NCI-H446 treated with DMSO at 0.1 percent for 48 hours (cell line): ENCODE data around the gene WNT3A.

Source experiments
- DNase-seq: peaks from one replicate; lab custom pipeline; 2025; lab: John Stamatoyannopoulos, UW

WNT3A gene

DNA sequence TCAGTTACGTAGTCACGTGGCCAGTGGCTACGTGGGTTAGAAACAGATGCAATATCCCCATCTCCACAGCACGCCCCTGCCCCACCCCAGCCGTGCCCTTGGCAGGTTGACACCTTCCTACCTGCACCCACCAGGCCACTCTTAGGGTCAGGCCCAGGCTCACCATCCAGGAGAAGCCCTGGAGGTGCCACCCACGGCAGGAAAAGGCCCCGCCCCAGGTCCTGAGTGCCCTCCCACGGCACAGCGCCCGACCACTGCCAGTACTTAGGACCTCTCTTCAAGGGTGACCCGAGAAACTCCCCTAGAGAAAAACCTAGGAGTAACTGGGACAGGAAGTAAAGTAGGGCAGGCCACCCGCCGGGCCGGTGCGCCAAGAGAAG lies 94.8 kb downstream of the WNT3A start:
- no peak for DNase-seq

DNA sequence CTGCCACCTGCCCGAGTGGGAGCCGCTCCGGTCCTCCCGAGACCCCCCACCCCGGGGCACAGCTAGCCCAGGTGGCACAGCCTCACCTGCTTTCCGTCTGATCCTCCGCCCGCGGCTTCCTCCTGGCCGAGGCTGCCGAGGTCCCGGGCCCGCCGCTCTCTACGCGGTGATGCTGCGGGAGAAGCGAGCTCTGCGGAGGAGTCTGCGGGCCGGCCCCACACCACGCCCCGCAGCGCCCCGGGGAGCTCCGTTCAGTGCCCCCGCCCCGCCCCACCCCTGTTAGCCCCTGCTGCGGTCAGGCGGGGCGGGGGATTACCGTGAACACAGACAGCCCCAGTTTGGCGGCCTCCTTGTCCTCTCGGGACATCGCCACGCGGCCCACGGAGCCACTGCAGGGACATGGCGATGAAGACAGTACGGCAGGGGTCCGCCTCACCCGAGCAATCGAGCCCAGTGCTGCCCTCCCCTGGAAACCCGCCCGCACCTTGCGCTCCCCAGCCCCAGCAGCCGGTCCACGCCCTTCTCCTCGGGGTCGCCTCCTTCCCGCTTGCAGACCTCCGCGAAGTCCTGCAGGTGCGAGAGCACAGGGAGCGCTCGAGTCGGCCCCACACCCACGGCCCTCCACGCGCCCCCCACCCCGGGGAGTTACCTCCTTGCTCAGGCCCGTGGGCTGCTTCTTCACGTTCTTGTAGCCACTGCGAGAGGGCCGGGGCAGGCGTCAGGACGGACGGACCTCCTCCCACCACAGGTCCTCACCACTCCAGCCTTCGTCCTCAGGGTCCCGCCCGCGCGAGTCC lies 95.4 kb downstream of the WNT3A start:
- DNase-seq: no peak

DNA sequence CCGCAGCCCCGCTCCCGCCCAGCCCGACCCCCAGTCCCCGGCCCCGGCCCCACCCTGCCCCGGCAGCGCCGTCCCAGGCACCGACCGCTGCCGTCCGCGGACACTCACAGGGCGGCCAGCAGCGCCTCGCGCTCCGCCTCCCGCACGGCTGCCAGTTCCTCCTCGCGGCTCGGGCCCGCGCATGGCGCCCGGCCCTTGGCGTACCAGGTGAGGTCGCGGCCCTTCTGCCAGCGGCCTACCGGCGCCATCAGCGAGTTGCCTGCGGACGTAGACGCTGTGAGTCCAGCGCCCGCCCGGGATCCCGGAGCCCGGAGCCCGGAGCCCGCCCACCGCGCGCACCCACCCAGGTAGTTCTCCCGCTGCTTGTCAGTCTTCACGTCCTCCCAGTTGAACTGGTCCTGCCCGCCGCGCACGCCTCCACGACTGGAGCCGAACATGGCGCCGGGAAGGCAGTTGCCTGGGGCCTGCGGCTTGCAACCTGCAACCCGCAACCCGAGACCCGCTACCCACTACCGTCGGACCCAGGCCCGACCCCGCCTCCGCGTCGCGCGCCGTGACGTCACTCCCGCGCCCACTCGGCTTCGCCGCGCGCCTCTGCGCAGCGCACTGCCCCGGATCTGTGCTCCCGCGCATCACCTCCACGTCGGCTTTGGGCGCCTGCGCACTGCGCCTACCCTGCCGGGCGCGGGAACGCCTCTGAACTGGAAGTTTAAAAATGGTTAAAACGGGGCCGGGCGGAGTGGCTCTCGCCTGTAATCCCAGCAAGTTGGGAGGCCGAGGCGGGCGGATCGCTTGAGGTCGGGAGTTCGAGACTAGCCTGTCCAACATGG lies 96.2 kb downstream of the WNT3A start, which contains the start of gene C1orf35:
Gene C1orf35 (minus strand): TSS at position 535 of the 830 bp plus-strand sequence. CDS start 98 bp downstream, at position 437.
- DNase-seq: peak; percentile 83

DNA sequence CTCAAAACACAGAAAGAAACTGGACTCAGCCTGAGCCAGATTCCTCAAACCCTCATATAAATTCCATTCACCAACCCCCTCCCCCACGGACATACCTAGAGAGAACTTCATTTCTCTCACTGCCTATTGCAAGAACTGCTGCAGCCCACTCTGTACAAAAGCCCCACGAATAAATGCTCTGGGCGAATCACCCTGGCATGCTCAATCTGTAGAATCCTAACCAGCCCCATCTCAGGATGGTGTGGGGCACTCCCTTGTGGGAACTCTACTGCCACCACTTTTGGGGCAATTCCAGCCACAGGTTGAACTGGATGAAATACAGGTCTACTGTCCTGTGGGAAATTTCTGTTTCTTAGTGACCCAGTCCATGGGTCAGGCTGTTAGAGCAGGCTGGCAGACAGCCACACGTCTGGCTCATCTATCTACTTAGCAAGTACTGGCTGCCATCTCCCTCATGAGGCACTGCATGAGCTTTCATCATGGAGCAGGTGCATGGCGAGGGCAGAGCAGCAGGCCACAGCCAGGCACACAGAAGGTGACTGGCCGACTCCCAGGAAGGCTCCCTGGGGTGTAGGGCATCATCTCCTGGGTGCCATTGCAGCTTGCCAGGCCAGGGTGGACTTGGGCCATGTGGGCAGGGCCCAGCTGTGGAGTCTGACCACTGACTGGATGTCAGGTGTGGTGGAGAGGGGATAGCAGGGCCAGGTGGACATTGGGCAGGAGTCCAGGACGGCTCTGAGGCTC lies 97.9 kb downstream of the WNT3A start:
- no peak for DNase-seq

DNA sequence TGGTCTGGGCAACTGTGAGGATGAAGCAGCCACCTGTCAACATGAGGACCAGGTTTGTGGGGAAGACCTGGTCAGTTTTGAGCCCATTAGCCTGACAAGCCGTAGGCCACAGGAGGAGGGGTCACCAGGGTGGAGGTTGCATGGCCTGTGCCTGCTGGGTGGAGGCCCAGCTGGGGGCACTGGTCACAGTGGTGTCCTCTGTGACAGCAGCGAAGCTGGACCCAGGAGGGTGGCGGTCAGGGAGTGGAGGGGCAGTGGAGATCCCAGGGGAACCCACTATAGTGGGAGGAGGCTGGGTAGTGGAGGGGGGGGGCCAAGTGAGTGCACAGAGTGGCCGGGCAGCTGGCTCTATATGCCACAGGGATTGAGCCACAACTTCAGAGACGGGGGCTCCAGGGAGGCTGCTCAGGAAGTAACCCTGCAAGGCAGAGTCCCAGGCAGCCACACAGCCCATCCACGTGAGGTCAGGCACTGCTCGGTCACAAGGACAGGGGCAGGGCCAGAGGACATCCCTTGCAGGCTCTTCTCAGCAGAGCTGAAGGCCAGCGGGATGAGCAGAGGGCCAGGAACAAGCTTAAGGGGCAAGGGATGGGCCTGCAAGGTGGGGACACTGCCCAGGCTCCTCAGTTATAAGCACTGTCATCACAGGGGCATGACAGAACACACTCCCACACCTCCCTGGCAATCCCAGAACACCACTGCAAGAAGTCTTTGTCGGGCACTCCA lies 98.6 kb downstream of the WNT3A start:
- DNase-seq: no peak

DNA sequence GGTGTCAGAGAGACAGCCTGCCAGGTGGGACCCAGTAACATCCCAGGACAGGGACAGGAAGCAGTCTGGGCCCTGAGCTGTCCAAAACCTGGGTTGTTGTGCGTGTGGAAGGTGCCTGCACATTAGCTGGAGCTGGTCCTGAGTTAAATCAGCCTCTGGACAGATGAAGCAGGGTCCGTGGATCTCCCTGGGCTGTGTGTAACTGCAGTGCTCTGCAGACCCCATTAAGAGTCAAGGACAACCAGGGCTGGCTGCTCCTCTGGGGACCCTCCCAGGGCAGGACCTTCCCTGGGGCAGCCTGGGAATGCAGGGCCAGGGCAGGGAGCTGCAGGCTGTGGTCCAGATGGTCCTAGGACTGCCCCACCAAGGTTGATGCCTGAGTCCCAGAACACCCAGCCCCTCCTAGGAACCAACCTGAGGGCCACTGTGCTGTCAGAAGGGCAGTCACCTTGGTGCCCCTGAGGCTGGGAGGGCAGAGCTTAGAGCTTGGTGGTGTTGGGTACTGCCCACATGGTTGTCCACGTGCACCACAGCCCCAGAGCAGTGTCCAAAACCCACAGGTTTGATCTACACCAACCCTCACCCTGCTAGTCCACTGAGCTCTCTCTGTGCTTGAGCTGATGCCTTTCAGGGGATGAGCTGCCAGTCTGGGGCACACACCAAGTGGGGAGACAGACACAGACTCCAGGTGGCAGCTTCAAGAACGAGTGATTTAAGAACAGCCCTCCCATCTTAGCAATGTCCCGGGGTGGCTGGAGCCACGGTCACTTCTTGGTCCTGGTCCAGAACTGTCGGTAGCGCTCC lies 99.4 kb downstream of the WNT3A start:
- no peak for DNase-seq

DNA sequence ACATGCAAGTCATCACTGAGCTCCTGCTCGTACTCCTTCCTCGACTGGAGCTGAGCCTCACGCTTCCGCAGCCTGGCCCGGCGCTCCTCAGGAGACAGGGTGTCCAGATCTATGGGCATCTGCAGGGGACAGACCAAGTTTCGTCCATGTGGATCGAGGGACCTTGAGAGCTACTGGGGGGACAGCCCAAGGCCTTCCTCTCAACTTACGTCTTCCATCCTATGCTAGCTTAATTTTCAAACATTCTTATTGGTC lies 99.9 kb downstream of the WNT3A start:
- DNase-seq: no peak

DNA sequence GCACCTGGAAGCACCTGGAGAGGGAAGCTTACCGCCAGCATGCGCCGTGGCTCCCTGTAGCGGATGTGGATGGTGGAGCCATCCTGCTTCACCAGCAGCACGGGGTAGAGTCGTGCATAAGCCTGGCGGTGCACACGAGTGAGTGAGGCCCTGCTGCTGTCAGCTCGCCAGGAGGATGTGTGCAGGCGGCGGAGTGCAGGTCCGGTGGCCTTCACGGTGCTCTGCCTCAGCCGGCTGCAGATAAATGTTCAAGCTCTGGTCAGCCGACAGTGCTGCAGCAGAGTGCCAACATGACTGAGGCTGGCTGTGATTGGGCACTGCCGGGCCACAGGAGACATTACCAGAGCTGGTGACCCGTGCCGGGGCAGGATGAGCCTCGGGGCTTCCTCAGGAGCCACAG lies 100.8 kb downstream of the WNT3A start:
- no peak for DNase-seq

DNA sequence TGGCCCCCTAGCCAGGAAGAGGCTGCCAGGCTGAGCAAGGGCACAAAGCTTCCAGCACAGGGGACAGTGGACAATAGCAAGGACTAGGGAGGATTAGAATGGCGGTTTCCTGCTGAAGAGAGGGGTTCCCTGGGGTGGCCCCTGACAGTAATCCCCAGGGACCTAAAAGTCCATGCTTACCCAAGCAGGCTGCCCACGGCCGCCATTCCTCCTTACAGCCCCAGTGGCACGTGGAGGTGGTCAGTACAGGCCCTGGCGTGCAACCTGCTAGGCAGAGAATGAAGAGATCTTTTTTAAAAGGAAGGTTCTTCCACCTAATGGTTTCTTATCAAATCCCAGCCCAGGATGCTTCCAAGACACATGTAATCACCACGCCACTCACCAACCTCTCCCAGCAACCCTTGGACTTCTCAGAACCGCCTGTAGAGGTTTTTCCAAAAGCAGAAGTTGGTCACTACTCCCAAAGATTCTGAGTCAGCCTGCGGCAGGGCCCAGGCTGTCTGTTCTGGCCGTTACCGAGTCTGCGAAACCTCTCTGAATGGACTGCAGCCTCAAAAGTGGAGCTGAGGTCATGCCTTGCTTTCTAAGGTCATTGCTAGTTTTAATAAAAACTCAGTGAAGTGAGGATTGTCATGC lies 101.4 kb downstream of the WNT3A start:
- no peak for DNase-seq

DNA sequence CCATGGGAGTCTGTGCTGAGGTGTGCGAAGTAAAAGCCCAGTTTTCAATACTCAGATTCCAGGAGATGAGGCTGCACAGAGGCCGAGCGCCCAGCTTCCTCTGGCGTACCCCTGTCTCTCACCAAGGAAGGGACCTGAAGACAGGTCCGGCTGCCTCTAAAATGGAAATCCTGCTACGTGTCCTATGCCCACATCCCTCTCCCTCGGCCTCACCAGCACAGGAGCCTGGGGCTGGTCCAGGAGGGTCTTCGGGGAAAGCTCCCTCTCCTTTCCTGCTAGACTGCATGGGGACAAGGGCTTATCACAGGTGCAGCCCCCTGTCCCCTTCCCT lies 101.9 kb downstream of the WNT3A start:
- no peak for DNase-seq

DNA sequence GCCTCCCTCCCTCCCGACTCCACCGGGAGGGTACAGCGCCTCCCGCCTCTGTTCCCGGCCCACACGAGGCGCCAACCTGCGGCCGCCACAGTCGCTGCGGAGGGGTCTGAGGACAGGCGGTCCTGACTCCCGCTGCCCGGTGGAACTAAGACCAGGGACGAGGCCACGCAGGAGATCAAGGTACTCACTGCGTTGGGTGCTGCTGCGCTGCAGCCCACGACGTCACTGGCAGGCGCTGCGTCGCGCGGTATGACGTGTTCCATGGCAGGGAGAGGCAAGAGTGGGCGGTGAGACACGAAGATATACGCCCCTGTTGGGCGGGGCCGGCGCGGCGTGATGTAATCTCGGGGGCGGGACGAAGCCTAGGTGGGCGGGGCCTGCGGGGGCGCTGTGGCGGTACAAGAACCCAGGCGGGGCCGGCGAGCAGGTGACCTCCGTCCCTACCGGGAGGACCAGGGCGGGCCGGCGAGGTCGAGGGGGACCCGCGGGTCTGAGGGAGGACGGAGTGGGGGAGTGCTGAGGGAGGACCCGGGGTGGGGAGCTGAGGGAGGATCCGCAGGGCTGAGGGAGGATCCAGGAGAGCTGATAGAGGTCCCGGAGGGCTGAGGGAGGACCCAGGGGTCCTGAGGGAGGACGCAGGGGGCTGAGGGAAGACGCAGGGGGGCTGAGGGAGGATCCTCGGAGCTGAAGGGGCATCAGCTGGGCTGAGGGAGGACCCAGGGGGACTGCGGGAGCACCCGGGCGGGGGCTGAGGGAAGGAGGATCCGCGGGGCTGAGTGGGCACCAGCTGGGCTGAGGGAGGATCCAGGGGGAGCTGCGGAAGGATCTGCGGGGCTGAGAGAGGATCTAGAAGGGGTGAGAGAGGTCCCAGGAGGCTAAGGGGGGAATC lies 102.5 kb downstream of the WNT3A start, which contains the start of gene MRPL55:
Gene MRPL55 (minus strand): TSS at position 227 of the 889 bp plus-strand sequence. CDS start 1,039 bp downstream, outside the sequence.
- DNase-seq: peak; percentile 85

DNA sequence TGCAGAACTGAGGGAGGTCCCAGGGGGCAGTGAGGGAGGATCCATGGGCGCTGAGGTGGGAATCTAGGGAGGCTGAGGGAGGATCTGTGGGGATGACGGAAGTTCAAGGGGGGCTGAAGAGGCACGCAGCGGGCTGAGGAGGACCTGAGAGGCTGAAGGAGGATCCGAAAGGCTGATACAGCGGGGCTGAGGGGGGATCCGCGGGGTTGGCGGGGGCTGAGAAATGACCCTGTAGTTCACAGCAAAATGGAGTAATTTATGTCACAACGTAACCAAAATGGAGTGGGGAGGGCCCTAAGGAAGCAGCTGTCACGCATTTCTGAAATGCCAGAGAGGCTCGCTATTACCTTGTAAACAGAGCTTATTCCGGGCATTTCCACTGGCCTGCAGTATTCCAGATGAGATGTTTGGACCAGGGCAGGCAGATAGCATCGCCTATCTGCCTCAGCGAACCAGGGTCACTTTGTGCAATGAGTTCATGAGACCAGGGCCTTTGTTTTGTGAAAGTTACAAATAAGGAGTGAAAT lies 103.2 kb downstream of the WNT3A start:
- DNase-seq: peak; percentile 3

DNA sequence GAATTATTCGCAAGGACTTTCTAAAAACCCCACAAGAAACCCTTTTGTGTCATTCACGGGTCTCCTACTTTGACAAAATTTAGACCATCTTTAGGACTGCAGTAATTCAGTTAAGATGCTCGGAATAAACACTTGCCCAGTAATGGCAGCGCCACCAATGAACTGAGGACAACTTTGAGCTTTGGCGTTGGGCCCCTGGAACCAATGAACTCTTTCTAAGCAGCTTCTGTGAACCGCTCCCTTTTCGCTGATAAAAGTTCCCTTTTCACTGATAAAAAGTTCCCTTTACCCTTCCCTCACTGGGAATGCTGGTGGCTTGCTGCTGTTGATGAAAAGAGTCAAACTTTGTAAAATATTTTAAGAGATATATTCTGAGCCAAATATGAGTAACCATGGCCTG lies 103.8 kb downstream of the WNT3A start:
- no peak for DNase-seq
